Measurements from ENCODE around the gene SPO11.

The SPO11 gene

GRCh38 chr20:57308451-57309271, 20.9 kb upstream of the SPO11 start:
- ChIA-PET POLR2A (no interaction called here), CTCF (interaction anchor here (2.0 kb wide), 1 partner anchor 24 kb away, joined by 5 read pairs; no protein-coding TSS in a partner anchor)
- TF ChIP-seq CTCF (IDR thresholded peaks at IDR 0.05; ENCODE audit: control extremely low read depth, extremely low read depth, low read depth, missing control alignments), result no peak
- no peak for DNase-seq (ENCODE audit: extremely low spot score)

GRCh38 chr20:57309544-57310115, 20.0 kb upstream of the SPO11 start:
- CTCF ChIA-PET, result interaction anchor here (1.3 to 2.0 kb wide), 2 partner anchors 23 to 759 kb away, joined by 4 to 5 read pairs; no protein-coding TSS in a partner anchor
- no peak for TF ChIP-seq CTCF (IDR thresholded peaks at IDR 0.05; ENCODE audit: control extremely low read depth, extremely low read depth, low read depth, missing control alignments)
- no peak for DNase-seq (ENCODE audit: extremely low spot score)
- POLR2A ChIA-PET, result no interaction called here

- DNase-seq (ENCODE audit: extremely low spot score), result no peak
- TF ChIP-seq CTCF (IDR thresholded peaks at IDR 0.05; ENCODE audit: control extremely low read depth, extremely low read depth, low read depth, missing control alignments), result no peak
- CTCF ChIA-PET, result interaction anchor here (1.3 to 2.0 kb wide), 2 partner anchors 21 to 760 kb away, joined by 4 to 5 read pairs; no protein-coding TSS in a partner anchor
- POLR2A ChIA-PET, result no interaction called here
Measured at GRCh38 chr20:57310821-57311514, 18.6 kb upstream of the SPO11 start.

- DNase-seq (ENCODE audit: extremely low spot score), result no peak
- ChIA-PET POLR2A (no interaction called here), CTCF (no interaction called here)
- no peak for TF ChIP-seq CTCF (IDR thresholded peaks at IDR 0.05; ENCODE audit: control extremely low read depth, extremely low read depth, low read depth, missing control alignments)
Measured at GRCh38 chr20:57312138-57312537, 17.5 kb upstream of the SPO11 start.

- CTCF ChIA-PET, result no interaction called here
- TF ChIP-seq CTCF (IDR thresholded peaks at IDR 0.05; ENCODE audit: control extremely low read depth, extremely low read depth, low read depth, missing control alignments), result no peak
- DNase-seq (ENCODE audit: extremely low spot score), result no peak
- POLR2A ChIA-PET, result no interaction called here
Measured at GRCh38 chr20:57313230-57313629, 16.4 kb upstream of the SPO11 start.

- CTCF ChIA-PET, result interaction anchor here (2.2 kb wide), 1 partner anchor 13 kb away, joined by 7 read pairs; no protein-coding TSS in a partner anchor
- TF ChIP-seq CTCF (IDR thresholded peaks at IDR 0.05; ENCODE audit: control extremely low read depth, extremely low read depth, low read depth, missing control alignments), result no peak
- POLR2A ChIA-PET, result no interaction called here
- DNase-seq (ENCODE audit: extremely low spot score), result no peak
Measured at GRCh38 chr20:57313951-57314350, 15.7 kb upstream of the SPO11 start.

Data from GM10248 (cell line).